ENCODE data around the gene LRP1. TPM values are rescaled to one million over a fixed set of nuclear protein-coding genes. Genes with fewer than 3 reads are reported as not detected.

The LRP1 gene
- total RNA-seq, 1 donor from 2014 or later, result 138 TPM

DNA sequence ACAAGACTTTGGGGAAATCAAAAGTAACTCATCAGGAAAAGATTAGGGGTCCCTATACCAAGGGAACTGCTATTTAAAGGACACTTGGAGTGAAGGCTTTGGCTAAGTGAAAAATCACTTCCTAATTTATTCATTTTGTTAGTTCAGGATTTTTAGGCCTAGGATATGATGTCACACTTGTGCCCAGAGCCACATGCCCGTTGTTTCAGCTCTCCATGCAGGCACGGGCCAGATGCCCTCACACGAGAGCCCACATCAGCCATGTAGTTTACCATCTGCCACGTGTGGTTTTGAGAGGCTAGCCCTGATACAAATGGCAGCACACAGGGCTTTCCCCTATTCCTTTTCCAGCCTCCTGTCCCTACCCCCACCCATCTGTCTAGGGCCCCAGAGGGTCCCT, 31.0 kb downstream of the LRP1 start:
- peaks cover 37% of the 10 kb centered on the region for H3K4me1 Mint-ChIP-seq (ENCODE audit: unreplicated experiment)
- DNase-seq (ENCODE audit: extremely low spot score, unreplicated experiment), result no peak
- peaks cover 58% of the 10 kb centered on the region for H3K36me3 Mint-ChIP-seq
- H3K27me3 Mint-ChIP-seq, result no peaks in the 10 kb centered on the region
- H3K4me3 Mint-ChIP-seq, result no peak overlapping the region
- H3K9me3 Mint-ChIP-seq, result no peaks in the 10 kb centered on the region
- no peak overlapping the region for H3K27ac Mint-ChIP-seq
- TF ChIP-seq, protein P1, sequence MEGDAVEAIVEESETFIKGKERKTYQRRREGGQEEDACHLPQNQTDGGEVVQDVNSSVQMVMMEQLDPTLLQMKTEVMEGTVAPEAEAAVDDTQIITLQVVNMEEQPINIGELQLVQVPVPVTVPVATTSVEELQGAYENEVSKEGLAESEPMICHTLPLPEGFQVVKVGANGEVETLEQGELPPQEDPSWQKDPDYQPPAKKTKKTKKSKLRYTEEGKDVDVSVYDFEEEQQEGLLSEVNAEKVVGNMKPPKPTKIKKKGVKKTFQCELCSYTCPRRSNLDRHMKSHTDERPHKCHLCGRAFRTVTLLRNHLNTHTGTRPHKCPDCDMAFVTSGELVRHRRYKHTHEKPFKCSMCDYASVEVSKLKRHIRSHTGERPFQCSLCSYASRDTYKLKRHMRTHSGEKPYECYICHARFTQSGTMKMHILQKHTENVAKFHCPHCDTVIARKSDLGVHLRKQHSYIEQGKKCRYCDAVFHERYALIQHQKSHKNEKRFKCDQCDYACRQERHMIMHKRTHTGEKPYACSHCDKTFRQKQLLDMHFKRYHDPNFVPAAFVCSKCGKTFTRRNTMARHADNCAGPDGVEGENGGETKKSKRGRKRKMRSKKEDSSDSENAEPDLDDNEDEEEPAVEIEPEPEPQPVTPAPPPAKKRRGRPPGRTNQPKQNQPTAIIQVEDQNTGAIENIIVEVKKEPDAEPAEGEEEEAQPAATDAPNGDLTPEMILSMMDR (conservative IDR thresholded peaks at IDR 0.05), result no peak

DNA sequence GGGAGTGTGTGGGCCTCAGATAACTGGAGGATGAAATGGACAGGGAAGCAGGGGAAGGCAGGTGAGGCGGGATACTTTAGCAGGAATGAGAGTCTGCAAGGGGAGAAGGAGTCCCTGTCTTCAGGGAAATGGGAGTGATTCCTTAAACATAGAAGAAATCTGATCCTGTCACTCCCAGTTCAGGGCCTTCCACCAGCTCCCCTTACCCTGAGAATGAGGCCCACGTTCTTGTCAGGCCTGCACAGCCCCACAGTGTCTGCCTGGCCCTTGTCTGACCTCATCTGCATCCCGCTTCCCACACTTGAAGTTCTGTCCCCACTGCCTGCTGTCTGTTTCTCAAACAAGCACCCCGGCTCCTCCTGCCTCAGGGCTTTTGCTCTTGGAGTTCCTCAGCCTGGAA, 31.8 kb downstream of the LRP1 start:
- no peaks in the 10 kb centered on the region for H3K27me3 Mint-ChIP-seq
- no peak for DNase-seq (ENCODE audit: extremely low spot score, unreplicated experiment)
- no peak overlapping the region for H3K27ac Mint-ChIP-seq
- no peaks in the 10 kb centered on the region for H3K9me3 Mint-ChIP-seq
- no peak overlapping the region for H3K4me3 Mint-ChIP-seq
- H3K4me1 Mint-ChIP-seq (ENCODE audit: unreplicated experiment), result peaks cover 37% of the 10 kb centered on the region
- peaks cover 60% of the 10 kb centered on the region for H3K36me3 Mint-ChIP-seq
- TF ChIP-seq, protein P1 (conservative IDR thresholded peaks at IDR 0.05), result no peak

DNA sequence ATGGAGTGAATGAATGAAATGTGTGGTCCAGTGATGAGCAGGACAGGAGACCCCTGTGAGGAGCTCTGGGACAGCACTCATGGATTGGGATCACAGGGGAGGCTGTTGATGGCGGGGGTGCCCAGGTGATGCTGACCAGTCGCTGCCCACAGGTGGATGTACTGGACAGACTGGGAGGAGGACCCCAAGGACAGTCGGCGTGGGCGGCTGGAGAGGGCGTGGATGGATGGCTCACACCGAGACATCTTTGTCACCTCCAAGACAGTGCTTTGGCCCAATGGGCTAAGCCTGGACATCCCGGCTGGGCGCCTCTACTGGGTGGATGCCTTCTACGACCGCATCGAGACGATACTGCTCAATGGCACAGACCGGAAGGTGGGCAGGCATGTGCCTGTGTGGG, 32.5 kb downstream of the LRP1 start:
- no peak overlapping the region for H3K27ac Mint-ChIP-seq
- TF ChIP-seq, protein P1 (conservative IDR thresholded peaks at IDR 0.05), result no peak
- no peak overlapping the region for H3K4me3 Mint-ChIP-seq

DNA sequence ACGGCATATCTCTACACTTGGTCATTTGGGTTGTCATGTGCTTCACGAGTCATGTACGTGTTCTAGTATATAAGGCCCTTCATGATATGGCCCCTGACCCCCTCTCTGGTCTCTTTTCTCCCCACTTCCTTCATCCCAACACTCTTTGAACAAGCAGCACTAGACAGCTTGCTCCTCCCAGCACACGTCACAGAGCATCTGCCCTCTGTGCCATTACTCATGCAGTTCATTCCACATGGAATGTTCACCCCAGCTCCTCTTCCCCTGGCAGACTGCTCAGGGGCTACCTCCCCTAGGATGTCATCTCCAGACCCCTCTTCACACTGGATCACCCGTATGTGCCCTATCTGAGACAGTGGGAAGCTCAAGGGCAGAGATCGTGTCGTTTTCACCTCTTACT, 33.2 kb downstream of the LRP1 start:
- Mint-ChIP-seq H3K9me3 (no peaks in the 10 kb centered on the region), H3K4me1 (ENCODE audit: unreplicated experiment) (peaks cover 33% of the 10 kb centered on the region), H3K4me3 (no peak overlapping the region), H3K27ac (no peak overlapping the region), H3K36me3 (peaks cover 59% of the 10 kb centered on the region), H3K27me3 (no peaks in the 10 kb centered on the region)
- TF ChIP-seq, protein P1 (conservative IDR thresholded peaks at IDR 0.05), result no peak
- no peak for DNase-seq (ENCODE audit: extremely low spot score, unreplicated experiment)

More for the DNA sequence above, 32.5 kb downstream of the LRP1 start:
- Mint-ChIP-seq H3K4me1 (ENCODE audit: unreplicated experiment) (peaks cover 33% of the 10 kb centered on the region), H3K9me3 (no peaks in the 10 kb centered on the region), H3K36me3 (peaks cover 58% of the 10 kb centered on the region), H3K27me3 (no peaks in the 10 kb centered on the region)
- no peak for DNase-seq (ENCODE audit: extremely low spot score, unreplicated experiment)

DNA sequence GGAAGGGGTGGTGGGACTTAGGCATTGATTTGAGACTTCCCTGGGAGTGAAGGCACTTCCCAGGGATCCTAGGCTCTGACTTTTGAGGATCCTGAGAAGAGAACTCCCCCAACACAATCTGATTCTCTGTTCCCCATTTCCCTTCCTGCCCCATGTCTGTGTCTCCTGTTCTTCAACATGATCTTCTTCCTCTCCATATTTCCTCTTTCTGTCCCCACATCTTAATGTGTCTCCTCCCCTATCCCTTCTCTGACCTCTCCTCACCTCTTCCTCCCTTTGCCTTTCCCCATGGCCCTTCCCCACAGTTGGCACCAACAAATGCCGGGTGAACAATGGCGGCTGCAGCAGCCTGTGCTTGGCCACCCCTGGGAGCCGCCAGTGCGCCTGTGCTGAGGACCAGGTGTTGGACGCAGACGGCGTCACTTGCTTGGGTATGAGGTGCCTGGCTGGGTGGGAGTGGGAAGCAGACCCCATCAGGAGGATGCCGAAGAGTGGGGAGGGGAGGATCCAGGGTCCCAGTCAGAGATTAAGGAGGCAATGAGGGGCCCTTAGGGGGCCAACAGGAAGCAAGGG, 34.4 kb downstream of the LRP1 start:
- no peak for DNase-seq (ENCODE audit: extremely low spot score, unreplicated experiment)
- TF ChIP-seq, protein P1 (conservative IDR thresholded peaks at IDR 0.05), result no peak
- H3K4me3 Mint-ChIP-seq, result no peak overlapping the region
- no peaks in the 10 kb centered on the region for H3K9me3 Mint-ChIP-seq
- no peak overlapping the region for H3K27ac Mint-ChIP-seq
- H3K4me1 Mint-ChIP-seq (ENCODE audit: unreplicated experiment), result peaks cover 31% of the 10 kb centered on the region
- H3K36me3 Mint-ChIP-seq, result peaks cover 52% of the 10 kb centered on the region
- no peaks in the 10 kb centered on the region for H3K27me3 Mint-ChIP-seq

DNA sequence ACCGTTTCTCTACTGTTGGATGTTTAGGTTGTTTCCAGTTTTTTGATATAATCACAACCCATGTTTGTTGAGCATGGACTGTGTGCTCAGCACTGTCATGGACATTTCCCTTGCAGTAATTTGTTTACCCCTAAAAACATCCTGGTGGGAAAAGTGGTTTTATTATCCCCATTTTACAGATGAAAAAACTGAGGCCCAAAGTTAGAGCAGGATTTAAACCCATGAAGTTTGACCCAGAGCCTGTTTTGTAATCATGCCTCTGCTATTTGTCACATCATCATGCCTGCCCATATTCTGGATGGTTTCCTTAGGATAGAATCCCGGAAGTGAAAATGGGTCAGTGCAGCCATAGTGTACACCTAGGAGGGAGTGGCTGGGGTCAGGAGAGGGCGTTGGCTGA, 36.2 kb downstream of the LRP1 start:
- peaks cover 45% of the 10 kb centered on the region for H3K36me3 Mint-ChIP-seq
- H3K9me3 Mint-ChIP-seq, result no peaks in the 10 kb centered on the region
- peaks cover 18% of the 10 kb centered on the region for H3K4me1 Mint-ChIP-seq (ENCODE audit: unreplicated experiment)
- no peak for DNase-seq (ENCODE audit: extremely low spot score, unreplicated experiment)
- no peak overlapping the region for H3K27ac Mint-ChIP-seq
- TF ChIP-seq, protein P1 (conservative IDR thresholded peaks at IDR 0.05), result no peak
- no peaks in the 10 kb centered on the region for H3K27me3 Mint-ChIP-seq
- no peak overlapping the region for H3K4me3 Mint-ChIP-seq
